ENCODE measurements around the gene LPIN1.

DNA sequence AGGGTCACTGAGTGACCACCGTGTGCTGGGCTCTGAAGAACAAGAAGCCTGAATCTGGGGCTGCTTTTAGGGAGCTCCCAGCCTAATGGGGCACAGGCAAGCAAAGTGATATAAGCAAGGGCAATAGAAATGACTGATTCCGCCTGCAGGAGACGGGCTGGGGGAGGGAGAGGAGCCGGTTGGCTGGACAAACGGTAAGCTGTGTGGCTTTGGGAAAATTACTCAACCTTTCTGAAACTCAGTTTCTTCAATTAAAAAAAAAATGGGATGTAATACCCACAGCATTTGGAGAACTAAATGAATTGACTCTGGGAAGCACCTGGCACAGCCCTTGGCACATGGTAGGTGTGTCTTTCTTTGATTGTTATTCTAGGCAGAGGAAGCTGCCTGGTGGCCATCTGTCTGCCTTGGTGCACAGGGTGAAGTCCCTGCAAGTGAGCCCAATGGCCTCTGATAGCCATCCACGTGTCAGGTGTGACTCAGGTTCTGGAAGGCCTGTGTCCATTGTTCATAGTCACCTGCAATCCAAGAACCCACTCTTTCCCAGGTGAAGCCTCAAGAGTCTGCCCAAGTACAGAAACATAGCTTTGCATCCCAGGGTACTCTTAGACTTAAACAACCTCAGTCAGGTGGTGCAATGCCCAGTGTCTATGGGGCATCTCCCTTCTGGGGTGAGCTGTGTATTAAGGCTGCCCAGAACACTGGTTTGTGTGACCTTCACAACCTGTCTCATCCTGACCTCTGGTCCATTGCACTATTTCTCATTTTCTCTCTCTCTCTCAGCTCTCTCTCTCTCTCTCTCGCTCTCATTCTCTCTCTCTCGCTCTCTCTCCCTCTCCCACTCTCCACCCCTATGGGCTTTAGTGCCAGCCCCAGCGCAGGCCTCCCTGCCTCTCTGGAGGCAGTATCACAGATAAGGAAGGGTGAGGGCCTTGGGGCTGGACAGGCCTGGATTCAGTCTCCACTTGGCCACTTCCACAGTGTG, 46.5 kb upstream of the LPIN1 start:
- TF ChIP-seq, protein P1, sequence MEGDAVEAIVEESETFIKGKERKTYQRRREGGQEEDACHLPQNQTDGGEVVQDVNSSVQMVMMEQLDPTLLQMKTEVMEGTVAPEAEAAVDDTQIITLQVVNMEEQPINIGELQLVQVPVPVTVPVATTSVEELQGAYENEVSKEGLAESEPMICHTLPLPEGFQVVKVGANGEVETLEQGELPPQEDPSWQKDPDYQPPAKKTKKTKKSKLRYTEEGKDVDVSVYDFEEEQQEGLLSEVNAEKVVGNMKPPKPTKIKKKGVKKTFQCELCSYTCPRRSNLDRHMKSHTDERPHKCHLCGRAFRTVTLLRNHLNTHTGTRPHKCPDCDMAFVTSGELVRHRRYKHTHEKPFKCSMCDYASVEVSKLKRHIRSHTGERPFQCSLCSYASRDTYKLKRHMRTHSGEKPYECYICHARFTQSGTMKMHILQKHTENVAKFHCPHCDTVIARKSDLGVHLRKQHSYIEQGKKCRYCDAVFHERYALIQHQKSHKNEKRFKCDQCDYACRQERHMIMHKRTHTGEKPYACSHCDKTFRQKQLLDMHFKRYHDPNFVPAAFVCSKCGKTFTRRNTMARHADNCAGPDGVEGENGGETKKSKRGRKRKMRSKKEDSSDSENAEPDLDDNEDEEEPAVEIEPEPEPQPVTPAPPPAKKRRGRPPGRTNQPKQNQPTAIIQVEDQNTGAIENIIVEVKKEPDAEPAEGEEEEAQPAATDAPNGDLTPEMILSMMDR (IDR thresholded peaks at IDR 0.05): no peak
- TF ChIP-seq CREM (CRISPR knock-in tag; IDR thresholded peaks at IDR 0.05): no peak
- TF ChIP-seq GRHL2 (CRISPR knock-in tag; IDR thresholded peaks at IDR 0.05; ENCODE audit: insufficient replicate concordance, severe bottlenecking): no peak
- TF ChIP-seq, protein P2, sequence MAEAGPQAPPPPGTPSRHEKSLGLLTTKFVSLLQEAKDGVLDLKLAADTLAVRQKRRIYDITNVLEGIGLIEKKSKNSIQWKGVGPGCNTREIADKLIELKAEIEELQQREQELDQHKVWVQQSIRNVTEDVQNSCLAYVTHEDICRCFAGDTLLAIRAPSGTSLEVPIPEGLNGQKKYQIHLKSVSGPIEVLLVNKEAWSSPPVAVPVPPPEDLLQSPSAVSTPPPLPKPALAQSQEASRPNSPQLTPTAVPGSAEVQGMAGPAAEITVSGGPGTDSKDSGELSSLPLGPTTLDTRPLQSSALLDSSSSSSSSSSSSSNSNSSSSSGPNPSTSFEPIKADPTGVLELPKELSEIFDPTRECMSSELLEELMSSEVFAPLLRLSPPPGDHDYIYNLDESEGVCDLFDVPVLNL (CRISPR knock-in tag; IDR thresholded peaks at IDR 0.05; ENCODE audit: borderline replicate concordance, low read depth): no peak
- TF ChIP-seq, protein P3, sequence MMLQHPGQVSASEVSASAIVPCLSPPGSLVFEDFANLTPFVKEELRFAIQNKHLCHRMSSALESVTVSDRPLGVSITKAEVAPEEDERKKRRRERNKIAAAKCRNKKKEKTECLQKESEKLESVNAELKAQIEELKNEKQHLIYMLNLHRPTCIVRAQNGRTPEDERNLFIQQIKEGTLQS (CRISPR knock-in tag; conservative IDR thresholded peaks at IDR 0.05): no peak
- TF ChIP-seq, protein P4, sequence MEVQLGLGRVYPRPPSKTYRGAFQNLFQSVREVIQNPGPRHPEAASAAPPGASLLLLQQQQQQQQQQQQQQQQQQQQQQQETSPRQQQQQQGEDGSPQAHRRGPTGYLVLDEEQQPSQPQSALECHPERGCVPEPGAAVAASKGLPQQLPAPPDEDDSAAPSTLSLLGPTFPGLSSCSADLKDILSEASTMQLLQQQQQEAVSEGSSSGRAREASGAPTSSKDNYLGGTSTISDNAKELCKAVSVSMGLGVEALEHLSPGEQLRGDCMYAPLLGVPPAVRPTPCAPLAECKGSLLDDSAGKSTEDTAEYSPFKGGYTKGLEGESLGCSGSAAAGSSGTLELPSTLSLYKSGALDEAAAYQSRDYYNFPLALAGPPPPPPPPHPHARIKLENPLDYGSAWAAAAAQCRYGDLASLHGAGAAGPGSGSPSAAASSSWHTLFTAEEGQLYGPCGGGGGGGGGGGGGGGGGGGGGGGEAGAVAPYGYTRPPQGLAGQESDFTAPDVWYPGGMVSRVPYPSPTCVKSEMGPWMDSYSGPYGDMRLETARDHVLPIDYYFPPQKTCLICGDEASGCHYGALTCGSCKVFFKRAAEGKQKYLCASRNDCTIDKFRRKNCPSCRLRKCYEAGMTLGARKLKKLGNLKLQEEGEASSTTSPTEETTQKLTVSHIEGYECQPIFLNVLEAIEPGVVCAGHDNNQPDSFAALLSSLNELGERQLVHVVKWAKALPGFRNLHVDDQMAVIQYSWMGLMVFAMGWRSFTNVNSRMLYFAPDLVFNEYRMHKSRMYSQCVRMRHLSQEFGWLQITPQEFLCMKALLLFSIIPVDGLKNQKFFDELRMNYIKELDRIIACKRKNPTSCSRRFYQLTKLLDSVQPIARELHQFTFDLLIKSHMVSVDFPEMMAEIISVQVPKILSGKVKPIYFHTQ (CRISPR knock-in tag; IDR thresholded peaks at IDR 0.05): no peak
- no peak for TF ChIP-seq ATF1 (CRISPR knock-in tag; IDR thresholded peaks at IDR 0.05)
- no peak for TF ChIP-seq MXD4 (CRISPR knock-in tag; IDR thresholded peaks at IDR 0.05; ENCODE audit: borderline replicate concordance)
- TF ChIP-seq TEAD4 (CRISPR knock-in tag; IDR thresholded peaks at IDR 0.05): no peak
